ENCODE results near the gene NFS1.

DNA sequence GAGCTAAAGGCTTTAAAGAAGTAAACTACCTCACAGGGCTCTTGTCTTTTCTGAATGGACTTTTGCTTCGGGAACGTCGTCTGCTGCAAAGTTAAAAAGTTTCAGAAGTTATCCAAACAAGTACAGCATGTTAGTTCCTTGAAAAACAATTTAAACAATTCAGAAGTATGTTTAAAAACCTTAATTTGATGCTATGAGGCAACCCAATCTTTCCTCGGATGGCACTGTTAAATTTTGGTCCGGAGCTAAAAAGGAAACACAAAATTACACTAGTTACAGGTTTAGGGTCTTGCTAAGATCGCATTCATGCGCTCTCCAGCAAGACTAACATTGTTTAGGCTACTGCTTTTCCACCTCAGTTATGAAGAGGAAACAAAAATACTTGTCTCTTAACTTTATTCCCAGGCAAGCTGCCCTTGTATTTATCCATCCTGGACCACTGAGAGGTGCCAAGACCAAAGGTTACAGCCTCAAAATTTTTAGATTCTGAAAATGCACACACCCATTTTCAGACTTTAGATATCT lies 30.2 kb upstream of the NFS1 start:
- TF ChIP-seq, protein P1, sequence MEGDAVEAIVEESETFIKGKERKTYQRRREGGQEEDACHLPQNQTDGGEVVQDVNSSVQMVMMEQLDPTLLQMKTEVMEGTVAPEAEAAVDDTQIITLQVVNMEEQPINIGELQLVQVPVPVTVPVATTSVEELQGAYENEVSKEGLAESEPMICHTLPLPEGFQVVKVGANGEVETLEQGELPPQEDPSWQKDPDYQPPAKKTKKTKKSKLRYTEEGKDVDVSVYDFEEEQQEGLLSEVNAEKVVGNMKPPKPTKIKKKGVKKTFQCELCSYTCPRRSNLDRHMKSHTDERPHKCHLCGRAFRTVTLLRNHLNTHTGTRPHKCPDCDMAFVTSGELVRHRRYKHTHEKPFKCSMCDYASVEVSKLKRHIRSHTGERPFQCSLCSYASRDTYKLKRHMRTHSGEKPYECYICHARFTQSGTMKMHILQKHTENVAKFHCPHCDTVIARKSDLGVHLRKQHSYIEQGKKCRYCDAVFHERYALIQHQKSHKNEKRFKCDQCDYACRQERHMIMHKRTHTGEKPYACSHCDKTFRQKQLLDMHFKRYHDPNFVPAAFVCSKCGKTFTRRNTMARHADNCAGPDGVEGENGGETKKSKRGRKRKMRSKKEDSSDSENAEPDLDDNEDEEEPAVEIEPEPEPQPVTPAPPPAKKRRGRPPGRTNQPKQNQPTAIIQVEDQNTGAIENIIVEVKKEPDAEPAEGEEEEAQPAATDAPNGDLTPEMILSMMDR (IDR thresholded peaks at IDR 0.05; ENCODE audit: low read length) = no peak
- no peak for TF ChIP-seq EZH2 (IDR thresholded peaks at IDR 0.05; ENCODE audit: borderline replicate concordance, low read length)
